Amniotic epithelial cell (primary cell): ENCODE results near the gene EMP2.

ENCODE experiments used
- DNase-seq: peaks from one replicate; pipeline ENCODE4 v3.0.0-alpha.2; 2010; ENCODE audit warnings: low read depth

EMP2 gene

DNA sequence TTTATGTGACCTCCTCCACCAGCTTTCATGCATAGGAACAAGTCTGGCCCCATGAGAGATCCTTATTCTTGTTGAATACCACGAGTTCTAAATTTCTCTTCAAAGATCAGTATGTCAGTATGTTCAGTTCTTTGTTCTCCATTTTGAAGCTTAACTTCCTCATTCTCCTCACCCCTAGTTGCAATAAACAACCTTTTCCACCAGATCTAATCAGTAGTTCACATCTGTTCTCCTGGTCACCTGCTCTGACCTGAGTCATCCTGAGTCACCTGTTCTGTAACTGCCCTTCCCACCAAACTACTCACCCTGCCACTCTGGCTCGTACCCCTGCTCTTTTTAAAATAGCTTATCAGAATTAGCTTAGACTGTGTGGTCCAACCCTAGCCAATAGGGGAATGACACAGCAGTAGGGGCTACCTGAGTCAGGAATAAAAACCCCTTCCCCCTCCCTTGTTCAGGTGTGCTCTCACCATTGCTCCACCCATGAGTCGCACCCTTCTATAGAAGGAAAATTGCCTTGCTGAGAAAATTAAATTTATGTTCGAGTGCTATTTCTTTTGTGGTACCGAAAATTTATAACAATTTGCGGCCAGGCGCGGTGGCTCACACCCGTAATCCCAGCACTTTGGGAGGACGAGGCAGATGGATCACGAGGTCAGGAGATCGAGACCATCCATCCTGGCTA is 94.6 kb downstream of the EMP2 start:
- no peak for DNase-seq

DNA sequence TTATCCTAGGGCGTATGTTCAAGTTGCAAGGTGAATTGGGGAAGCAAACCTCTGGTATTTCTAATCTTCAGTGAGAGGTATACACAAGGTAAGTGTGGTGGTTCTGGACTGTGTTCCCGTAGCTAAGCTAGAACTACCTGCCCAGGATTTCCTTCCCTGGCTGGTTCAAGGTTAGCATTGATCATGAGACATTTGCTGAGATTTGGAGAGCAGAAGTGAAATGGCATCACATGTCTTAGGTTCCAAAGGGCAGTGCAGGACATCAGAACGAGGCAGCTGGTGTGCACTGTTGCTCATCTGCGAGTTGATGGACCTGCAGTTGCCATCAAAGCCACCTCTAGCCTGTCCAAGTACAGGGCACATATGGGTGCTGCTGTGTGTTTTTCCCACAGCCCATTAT is 95.2 kb downstream of the EMP2 start:
- DNase-seq = no peak

DNA sequence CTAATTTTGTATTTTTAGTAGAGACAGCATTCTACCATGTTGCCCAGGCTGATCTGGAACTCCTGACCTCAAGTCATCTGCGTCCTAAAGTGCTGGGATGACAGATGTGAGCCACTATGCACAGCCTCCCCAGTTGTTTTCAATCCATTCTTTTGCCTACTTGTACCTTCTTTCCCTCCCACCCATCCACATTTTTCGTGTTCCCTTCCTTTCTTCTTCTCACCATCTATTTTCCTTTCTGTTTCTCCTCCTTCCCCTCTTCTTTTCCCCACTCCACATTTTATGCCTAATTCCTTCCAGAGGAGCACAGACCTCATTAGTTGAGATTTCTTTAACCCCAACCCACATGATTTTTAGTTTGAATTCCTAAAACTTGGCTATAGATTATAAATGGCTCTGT is 100.2 kb downstream of the EMP2 start:
- DNase-seq = no peak
